Spleen (tissue), 11 donors: Measurements from ENCODE around the gene PRKCH. TPM values are rescaled to one million over a fixed set of nuclear protein-coding genes. Genes with fewer than 3 reads are reported as not detected.

Source experiments
- DNase-seq: peaks from one replicate; pipeline ENCODE4 v3.0.0-alpha.2; 2020
- H3K27ac ChIP-seq, 8 donors: fragments of 200-600 bp; sonication (generic) in 7 of 8; 1 replicate in 4 of 8; 2 replicates in 4 of 8; pipeline versions ENCODE4 v1.5.0 to v1.8.0; 2016 to 2021; ENCODE audit warnings: inconsistent platforms in 4 of 8, mild to moderate bottlenecking in 4 of 8, moderate library complexity in 1 of 8
- H3K27me3 ChIP-seq, 7 donors: fragments of 200-600 bp; sonication (generic) in 6 of 7; replicated peaks in 1 of 7; 1 replicate in 4 of 7; 2 replicates in 3 of 7; pipeline versions ENCODE4 v1.5.0 to v1.8.0; 2016 to 2021; ENCODE audit warnings: inconsistent platforms in 3 of 7, mild to moderate bottlenecking in 1 of 7
- H3K36me3 ChIP-seq, 6 donors: fragments of 200-600 bp; sonication (generic) in 5 of 6; 1 replicate in 4 of 6; 2 replicates in 2 of 6; pipeline versions ENCODE4 v1.5.0 to v1.8.0; 2016 to 2021; ENCODE audit warnings: inconsistent platforms in 2 of 6
- H3K4me1 ChIP-seq, 6 donors: fragments of 200-600 bp; sonication (generic) in 5 of 6; 1 replicate in 3 of 6; 2 replicates in 3 of 6; pipeline versions ENCODE4 v1.5.0 to v1.8.0; 2016 to 2021; ENCODE audit warnings: inconsistent platforms in 3 of 6
- H3K4me3 ChIP-seq, 8 donors: fragments of 200-600 bp; sonication (generic) in 7 of 8; 1 replicate in 4 of 8; 2 replicates in 4 of 8; pipeline versions ENCODE4 v1.5.0 to v1.8.0; 2016 to 2021; ENCODE audit warnings: inconsistent platforms in 4 of 8, mild to moderate bottlenecking in 4 of 8, moderate library complexity in 2 of 8
- H3K9me3 ChIP-seq, 8 donors: fragments of 200-600 bp; sonication (generic) in 7 of 8; 1 replicate in 4 of 8; 2 replicates in 4 of 8; pipeline versions ENCODE4 v1.5.0 to v1.8.0; 2016 to 2021; ENCODE audit warnings: inconsistent platforms in 4 of 8
- CTCF ChIP-seq, 11 experiments: fragments of 200-600 bp in 7 of 11; fragments of 450-650 bp in 4 of 11; sonication (generic) in 4 of 11; IDR thresholded peaks in 8 of 11; conservative IDR thresholded peaks in 3 of 11; 1 replicate in 7 of 11; 2 replicates in 4 of 11; pipeline versions ENCODE4 v1.4.0 to v1.8.0; 2016 to 2021; ENCODE audit warnings: antibody characterized with exemption in 11 of 11, inconsistent platforms in 4 of 11, mild to moderate bottlenecking in 1 of 11
- POLR2A ChIP-seq, 3 donors: fragments of 450-650 bp; IDR thresholded peaks; one replicate each; pipeline ENCODE4 v1.5.1; 2017; ENCODE audit warnings: antibody characterized with exemption in 3 of 3, mild to moderate bottlenecking in 1 of 3
- POLR2AphosphoS5 ChIP-seq, 3 donors: sonication (generic); formaldehyde crosslinking; IDR thresholded peaks; one replicate each; pipeline ENCODE4 v1.5.1; 2017; ENCODE audit warnings: antibody characterized with exemption in 3 of 3
- WGBS, 5 donors: extraction: QIAGEN DNeasy Blood & Tissue Kit in 3 of 5; methylation state at CpG; one replicate each; pipeline versions ENCODE4 v1.1.5 to v1.1.7; 2013 to 2018; 5-methylcytosine and 5-hydroxymethylcytosine counted together
- intact Hi-C: fragments of 100-400 bp; cut with DNase I; formaldehyde crosslinking; loops from one replicate; pipeline ENCODE4 v1.15.0; 2023; ENCODE audit warnings: low total_unique reads
- polyA plus RNA-seq, 3 donors: library from polyadenylated mRNA; stranded (reverse); fragments of 200-250 nt; gene quantifications; one replicate each; pipeline ENCODE4 v1.2.1, GENCODE V29; 2013
- total RNA-seq, 7 donors: library from RNA; depleted of rRNA in 3 of 7; stranded (reverse); fragments of >200 nt in 3 of 7; fragmentation: NEBNext Ultra II Directional in 4 of 7; extraction: Animal tissue kit (Norgen Biotek cat#: 25700) in 4 of 7; gene quantifications; one replicate each; pipeline versions ENCODE4 v1.1.0 to v1.2.1, GENCODE V29; 2016 to 2021
- donor health status: healthy with polysubstance abuse.
- donor health status: DM: no; HTN: no; CAD: no; lungs with moderate emphysema.
- donor health status: DM: no; HTN: no; CAD: no.
- donor health status: Bipolar disorder and iron deficiency.
- donor health status: healthy.
- donor health status: DM: no; HTN: no; CAD: no.
- donor health status: DM: yes; HTN: yes; CAD: no.

The PRKCH gene
- total and polyA plus RNA-seq, 10 donors, result 10.0 to 184 (median 105) TPM

GRCh38 chr14:61472011-61472672, 150.8 kb downstream of the PRKCH start:
- H3K36me3 ChIP-seq, result peaks cover 0 to 3% (median 0%) of the 10 kb centered on the region in 6 donors
- no peaks in the 10 kb centered on the region for H3K9me3 ChIP-seq
- TF ChIP-seq POLR2A (IDR thresholded peaks at IDR 0.05), result no peak
- TF ChIP-seq POLR2AphosphoS5 (IDR thresholded peaks at IDR 0.05), result peak in 2 of 3 donors; percentile 50 to 55
- peaks cover 55 to 100% (median 85%) of the 10 kb centered on the region in 6 donors for H3K4me1 ChIP-seq
- intact Hi-C loops, result no loop called here
- H3K27ac ChIP-seq, result peak overlapping the region; percentile 74 to 97 (median 96)
- WGBS, 5 donors, result 19 to 26% (median 26%) methylated on average over 8 of the region's 8 CpGs
- H3K4me3 ChIP-seq, result peak overlapping the region; percentile 16 to 63 (median 27)
- DNase-seq, result peak; percentile 83
- H3K27me3 ChIP-seq, result no peaks in the 10 kb centered on the region

GRCh38 chr14:61472801-61473376, 151.5 kb downstream of the PRKCH start:
- no peaks in the 10 kb centered on the region for H3K27me3 ChIP-seq
- peak overlapping the region; percentile 74 to 97 (median 96) for H3K27ac ChIP-seq
- peak; percentile 80 for DNase-seq
- no peaks in the 10 kb centered on the region for H3K36me3 ChIP-seq
- peak overlapping the region in 1 of 8 donors; percentile 63 for H3K4me3 ChIP-seq
- TF ChIP-seq POLR2A (IDR thresholded peaks at IDR 0.05) (no peak), POLR2AphosphoS5 (IDR thresholded peaks at IDR 0.05) (peak in 1 of 3 donors; percentile 57), CTCF (IDR thresholded peaks at IDR 0.05 in 8 of 11, conservative IDR thresholded peaks at IDR 0.05 in 3 of 11) (no peak)
- intact Hi-C loops, result no loop called here
- no peaks in the 10 kb centered on the region for H3K9me3 ChIP-seq
- H3K4me1 ChIP-seq, result peaks cover 62 to 100% (median 87%) of the 10 kb centered on the region in 6 donors
- WGBS, 5 donors, result 21 to 44% (median 31%) methylated on average over 3 of the region's 3 CpGs

- Histone ChIP-seq H3K4me3 (no peak overlapping the region), H3K27ac (peak overlapping the region; percentile 61 to 97 (median 96)), H3K27me3 (no peaks in the 10 kb centered on the region), H3K36me3 (no peaks in the 10 kb centered on the region), H3K9me3 (no peaks in the 10 kb centered on the region), H3K4me1 (peaks cover 74 to 100% (median 95%) of the 10 kb centered on the region in 6 donors)
- intact Hi-C loops, result no loop called here
- no peak for DNase-seq
- no peak for TF ChIP-seq POLR2A (IDR thresholded peaks at IDR 0.05)
- TF ChIP-seq POLR2AphosphoS5 (IDR thresholded peaks at IDR 0.05), result no peak
- no peak for TF ChIP-seq CTCF (IDR thresholded peaks at IDR 0.05 in 8 of 11, conservative IDR thresholded peaks at IDR 0.05 in 3 of 11)
- WGBS, 5 donors, result 0 to 33% (median 0%) methylated on average over 1 of the region's 1 CpG
Measured at GRCh38 chr14:61474015-61474414, 152.6 kb downstream of the PRKCH start.

GRCh38 chr14:61474701-61475100, 153.3 kb downstream of the PRKCH start:
- no peaks in the 10 kb centered on the region for H3K27me3 ChIP-seq
- H3K4me3 ChIP-seq, result no peak overlapping the region
- H3K9me3 ChIP-seq, result no peaks in the 10 kb centered on the region
- DNase-seq, result no peak
- 71 to 90% (median 84%) methylated on average over 3 of the region's 3 CpGs for WGBS, 5 donors
- H3K4me1 ChIP-seq, result peaks cover 81 to 100% (median 100%) of the 10 kb centered on the region in 6 donors
- no peaks in the 10 kb centered on the region for H3K36me3 ChIP-seq
- intact Hi-C loops, result no loop called here
- TF ChIP-seq POLR2A (IDR thresholded peaks at IDR 0.05) (no peak), CTCF (IDR thresholded peaks at IDR 0.05 in 8 of 11, conservative IDR thresholded peaks at IDR 0.05 in 3 of 11) (no peak), POLR2AphosphoS5 (IDR thresholded peaks at IDR 0.05) (no peak)
- H3K27ac ChIP-seq, result peak overlapping the region; percentile 84 to 97 (median 96)
